ENCODE data around the gene DIP2B. TPM values are rescaled to one million over a fixed set of nuclear protein-coding genes. Genes with fewer than 3 reads are reported as not detected.

DIP2B gene
- polyA plus RNA-seq, 1 donor from 2014 or later, result 44.0 TPM

DNA sequence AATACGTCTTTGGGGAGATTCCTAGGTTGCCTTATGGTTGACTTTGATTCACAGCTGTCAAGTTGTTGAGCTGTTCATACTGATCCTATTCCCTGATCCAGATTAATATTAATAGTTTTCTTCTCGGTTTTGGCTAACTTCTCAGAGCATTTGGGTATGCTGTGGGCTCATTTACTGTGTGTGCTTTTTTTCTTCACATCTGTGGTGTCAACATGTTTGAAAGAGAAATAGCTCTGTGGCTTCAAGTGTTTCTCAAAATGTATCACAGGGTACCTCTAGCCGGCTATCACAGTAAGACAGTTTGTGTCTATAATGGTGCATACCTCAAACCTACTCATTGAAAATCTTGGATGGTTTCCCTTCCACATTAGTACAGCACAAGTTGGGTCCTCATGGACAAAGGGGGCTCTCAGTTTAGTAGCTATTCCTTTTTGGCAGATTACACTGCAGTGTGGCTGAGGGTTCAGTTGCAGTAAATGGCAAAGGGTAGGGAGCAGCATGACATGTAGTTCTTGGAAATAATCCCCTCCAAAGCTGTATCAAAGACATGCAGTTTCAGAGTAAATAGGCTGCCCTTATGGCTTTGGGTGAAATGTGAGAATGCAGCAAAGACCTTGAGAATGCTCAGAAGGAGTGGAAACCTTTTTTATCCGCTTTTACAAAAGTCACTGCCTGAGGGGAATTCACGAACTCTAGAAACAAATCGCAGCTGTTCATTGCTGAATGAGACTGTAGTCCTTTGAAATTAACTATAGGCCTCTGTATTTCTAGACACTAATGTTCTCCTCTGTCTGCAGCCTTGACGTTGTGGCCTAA lies 156.7 kb downstream of the DIP2B start:
- Histone ChIP-seq H3K9me3 (ENCODE audit: low read length) (no peaks in the 10 kb centered on the region), H3F3A (ENCODE audit: insufficient read depth, low read length, poor library complexity, severe bottlenecking) (peaks cover 2% of the 10 kb centered on the region), H3K9ac (ENCODE audit: low read length) (no peak overlapping the region), H3K9me2 (ENCODE audit: insufficient read depth, low read length) (no peaks in the 10 kb centered on the region), H3K4me2 (ENCODE audit: low read length) (no peak overlapping the region), H3K27me3 (ENCODE audit: insufficient read depth, low read depth, low read length) (no peaks in the 10 kb centered on the region), H3K79me2 (replicated peaks; ENCODE audit: insufficient read depth, low read length) (no peaks in the 10 kb centered on the region), H3K36me3 (ENCODE audit: insufficient read depth, low read length) (no peaks in the 10 kb centered on the region), H2AFZ (ENCODE audit: low read depth, low read length) (no peak overlapping the region), H4K20me1 (ENCODE audit: insufficient read depth) (no peaks in the 10 kb centered on the region), H3K27ac (ENCODE audit: low read length) (no peak overlapping the region), H3K4me3 (ENCODE audit: low read length) (no peak overlapping the region)
- no peak for TF ChIP-seq EP300 (conservative IDR thresholded peaks at IDR 0.05; ENCODE audit: poor library complexity, severe bottlenecking)
- no peak for TF ChIP-seq RAD21 (conservative IDR thresholded peaks at IDR 0.05)
- TF ChIP-seq, protein P1, sequence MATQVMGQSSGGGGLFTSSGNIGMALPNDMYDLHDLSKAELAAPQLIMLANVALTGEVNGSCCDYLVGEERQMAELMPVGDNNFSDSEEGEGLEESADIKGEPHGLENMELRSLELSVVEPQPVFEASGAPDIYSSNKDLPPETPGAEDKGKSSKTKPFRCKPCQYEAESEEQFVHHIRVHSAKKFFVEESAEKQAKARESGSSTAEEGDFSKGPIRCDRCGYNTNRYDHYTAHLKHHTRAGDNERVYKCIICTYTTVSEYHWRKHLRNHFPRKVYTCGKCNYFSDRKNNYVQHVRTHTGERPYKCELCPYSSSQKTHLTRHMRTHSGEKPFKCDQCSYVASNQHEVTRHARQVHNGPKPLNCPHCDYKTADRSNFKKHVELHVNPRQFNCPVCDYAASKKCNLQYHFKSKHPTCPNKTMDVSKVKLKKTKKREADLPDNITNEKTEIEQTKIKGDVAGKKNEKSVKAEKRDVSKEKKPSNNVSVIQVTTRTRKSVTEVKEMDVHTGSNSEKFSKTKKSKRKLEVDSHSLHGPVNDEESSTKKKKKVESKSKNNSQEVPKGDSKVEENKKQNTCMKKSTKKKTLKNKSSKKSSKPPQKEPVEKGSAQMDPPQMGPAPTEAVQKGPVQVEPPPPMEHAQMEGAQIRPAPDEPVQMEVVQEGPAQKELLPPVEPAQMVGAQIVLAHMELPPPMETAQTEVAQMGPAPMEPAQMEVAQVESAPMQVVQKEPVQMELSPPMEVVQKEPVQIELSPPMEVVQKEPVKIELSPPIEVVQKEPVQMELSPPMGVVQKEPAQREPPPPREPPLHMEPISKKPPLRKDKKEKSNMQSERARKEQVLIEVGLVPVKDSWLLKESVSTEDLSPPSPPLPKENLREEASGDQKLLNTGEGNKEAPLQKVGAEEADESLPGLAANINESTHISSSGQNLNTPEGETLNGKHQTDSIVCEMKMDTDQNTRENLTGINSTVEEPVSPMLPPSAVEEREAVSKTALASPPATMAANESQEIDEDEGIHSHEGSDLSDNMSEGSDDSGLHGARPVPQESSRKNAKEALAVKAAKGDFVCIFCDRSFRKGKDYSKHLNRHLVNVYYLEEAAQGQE (IDR thresholded peaks at IDR 0.05; ENCODE audit: borderline replicate concordance), result no peak
- TF ChIP-seq, protein P2, sequence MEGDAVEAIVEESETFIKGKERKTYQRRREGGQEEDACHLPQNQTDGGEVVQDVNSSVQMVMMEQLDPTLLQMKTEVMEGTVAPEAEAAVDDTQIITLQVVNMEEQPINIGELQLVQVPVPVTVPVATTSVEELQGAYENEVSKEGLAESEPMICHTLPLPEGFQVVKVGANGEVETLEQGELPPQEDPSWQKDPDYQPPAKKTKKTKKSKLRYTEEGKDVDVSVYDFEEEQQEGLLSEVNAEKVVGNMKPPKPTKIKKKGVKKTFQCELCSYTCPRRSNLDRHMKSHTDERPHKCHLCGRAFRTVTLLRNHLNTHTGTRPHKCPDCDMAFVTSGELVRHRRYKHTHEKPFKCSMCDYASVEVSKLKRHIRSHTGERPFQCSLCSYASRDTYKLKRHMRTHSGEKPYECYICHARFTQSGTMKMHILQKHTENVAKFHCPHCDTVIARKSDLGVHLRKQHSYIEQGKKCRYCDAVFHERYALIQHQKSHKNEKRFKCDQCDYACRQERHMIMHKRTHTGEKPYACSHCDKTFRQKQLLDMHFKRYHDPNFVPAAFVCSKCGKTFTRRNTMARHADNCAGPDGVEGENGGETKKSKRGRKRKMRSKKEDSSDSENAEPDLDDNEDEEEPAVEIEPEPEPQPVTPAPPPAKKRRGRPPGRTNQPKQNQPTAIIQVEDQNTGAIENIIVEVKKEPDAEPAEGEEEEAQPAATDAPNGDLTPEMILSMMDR (IDR thresholded peaks at IDR 0.05; ENCODE audit: poor library complexity, severe bottlenecking), result no peak
- no peak for TF ChIP-seq SMC3 (conservative IDR thresholded peaks at IDR 0.05; ENCODE audit: poor library complexity)
- no peak for TF ChIP-seq TAF1 (IDR thresholded peaks at IDR 0.05; ENCODE audit: low read depth)
- TF ChIP-seq MXI1 (conservative IDR thresholded peaks at IDR 0.05; ENCODE audit: poor library complexity, severe bottlenecking), result no peak
- TF ChIP-seq EZH2 (IDR thresholded peaks at IDR 0.05; ENCODE audit: borderline replicate concordance, insufficient read depth, low read length, poor library complexity, severe bottlenecking), result no peak
- TF ChIP-seq POLR2AphosphoS5 (IDR thresholded peaks at IDR 0.05), result no peak

DNA sequence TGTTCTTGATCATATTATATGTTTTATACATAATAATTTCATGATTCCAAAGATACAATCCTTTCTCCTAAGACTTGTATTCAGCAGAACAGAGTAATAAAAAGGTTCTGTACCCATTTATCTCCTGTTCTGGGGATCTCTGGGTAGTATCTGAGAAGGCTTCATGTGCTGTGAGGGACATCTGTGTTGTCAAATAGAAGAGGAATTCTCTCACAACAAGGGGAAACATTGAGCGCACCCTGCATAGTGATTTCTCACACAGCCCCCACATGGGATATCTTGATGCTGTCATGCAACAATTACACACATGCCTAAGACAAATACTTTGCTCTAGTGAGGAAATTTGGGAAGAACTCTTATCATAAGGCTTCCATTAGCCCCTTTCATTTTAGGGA lies 157.3 kb downstream of the DIP2B start:
- H3K36me3 ChIP-seq (ENCODE audit: insufficient read depth, low read length), result no peaks in the 10 kb centered on the region
- H3K9me2 ChIP-seq (ENCODE audit: insufficient read depth, low read length), result no peaks in the 10 kb centered on the region
- H3K79me2 ChIP-seq (replicated peaks; ENCODE audit: insufficient read depth, low read length), result peaks cover 2% of the 10 kb centered on the region
- H3K27me3 ChIP-seq (ENCODE audit: insufficient read depth, low read depth, low read length), result no peaks in the 10 kb centered on the region
- no peaks in the 10 kb centered on the region for H4K20me1 ChIP-seq (ENCODE audit: insufficient read depth)
- no peak overlapping the region for H3K4me2 ChIP-seq (ENCODE audit: low read length)
- H3K4me3 ChIP-seq (ENCODE audit: low read length), result no peak overlapping the region
- no peaks in the 10 kb centered on the region for H3K9me3 ChIP-seq (ENCODE audit: low read length)
- no peak overlapping the region for H2AFZ ChIP-seq (ENCODE audit: low read depth, low read length)
- no peak overlapping the region for H3K9ac ChIP-seq (ENCODE audit: low read length)
- no peak for TF ChIP-seq POLR2AphosphoS5 (IDR thresholded peaks at IDR 0.05)
- TF ChIP-seq SMC3 (conservative IDR thresholded peaks at IDR 0.05; ENCODE audit: poor library complexity), result no peak
- no peak for TF ChIP-seq MXI1 (conservative IDR thresholded peaks at IDR 0.05; ENCODE audit: poor library complexity, severe bottlenecking)
- TF ChIP-seq EZH2 (IDR thresholded peaks at IDR 0.05; ENCODE audit: borderline replicate concordance, insufficient read depth, low read length, poor library complexity, severe bottlenecking), result no peak
- TF ChIP-seq, protein P2 (IDR thresholded peaks at IDR 0.05; ENCODE audit: poor library complexity, severe bottlenecking), result no peak
- no peak for TF ChIP-seq RAD21 (conservative IDR thresholded peaks at IDR 0.05)
- no peak for TF ChIP-seq EP300 (conservative IDR thresholded peaks at IDR 0.05; ENCODE audit: poor library complexity, severe bottlenecking)
- TF ChIP-seq, protein P1 (IDR thresholded peaks at IDR 0.05; ENCODE audit: borderline replicate concordance), result no peak
- no peak for TF ChIP-seq TAF1 (IDR thresholded peaks at IDR 0.05; ENCODE audit: low read depth)
- peaks cover 2% of the 10 kb centered on the region for H3F3A ChIP-seq (ENCODE audit: insufficient read depth, low read length, poor library complexity, severe bottlenecking)
- no peak overlapping the region for H3K27ac ChIP-seq (ENCODE audit: low read length)

Measured in neural cell (in vitro differentiated cells).